NCI-H510A (cell line): ENCODE results near the gene DCBLD2.
"Not testable (repeated sequence)": the region's sequence is repeated elsewhere in the genome, so short reads cannot be mapped to it uniquely, and the experiment has no call there.

Source experiments
- DNase-seq: peaks from one replicate; lab custom pipeline; 2025; lab: John Stamatoyannopoulos, UW

DCBLD2 gene

GRCh38 chr3:98892263-98892662 lies 9.2 kb downstream of the DCBLD2 start:
- DNase-seq: no peak

GRCh38 chr3:98890965-98891910 lies 10.3 kb downstream of the DCBLD2 start:
- DNase-seq: no peak

- DNase-seq: no peak
Observed at GRCh38 chr3:98890181-98890835, 11.2 kb downstream of the DCBLD2 start.

GRCh38 chr3:98887684-98888083 lies 13.8 kb downstream of the DCBLD2 start:
- DNase-seq: no peak

GRCh38 chr3:98886525-98886924 lies 15.0 kb downstream of the DCBLD2 start:
- no peak for DNase-seq

- DNase-seq: no peak
Observed at GRCh38 chr3:98885851-98886250, 15.6 kb downstream of the DCBLD2 start.

GRCh38 chr3:98884675-98885371 lies 16.7 kb downstream of the DCBLD2 start:
- no peak for DNase-seq

- DNase-seq: not testable (repeated sequence)
Observed at GRCh38 chr3:98882614-98883333, 18.7 kb downstream of the DCBLD2 start.

- DNase-seq: no peak
Observed at GRCh38 chr3:98877132-98877531, 24.4 kb downstream of the DCBLD2 start.

- DNase-seq: no peak
Observed at GRCh38 chr3:98875535-98875934, 26.0 kb downstream of the DCBLD2 start.

GRCh38 chr3:98874602-98875249 lies 26.8 kb downstream of the DCBLD2 start:
- no peak for DNase-seq

GRCh38 chr3:98869391-98869790 lies 32.1 kb downstream of the DCBLD2 start:
- DNase-seq: no peak

- DNase-seq: not testable (repeated sequence)
Observed at GRCh38 chr3:98857971-98858370, 43.5 kb downstream of the DCBLD2 start.

- not testable (repeated sequence) for DNase-seq
Observed at GRCh38 chr3:98857258-98857657, 44.2 kb downstream of the DCBLD2 start.

GRCh38 chr3:98856724-98857123 lies 44.8 kb downstream of the DCBLD2 start:
- DNase-seq: no peak

- no peak for DNase-seq
Observed at GRCh38 chr3:98855806-98856400, 45.6 kb downstream of the DCBLD2 start.

- DNase-seq: no peak
Observed at GRCh38 chr3:98848108-98848507, 53.4 kb downstream of the DCBLD2 start.

- no peak for DNase-seq
Observed at GRCh38 chr3:98846101-98846500, 55.4 kb downstream of the DCBLD2 start.

- DNase-seq: no peak
Observed at GRCh38 chr3:98843266-98843959, 58.1 kb downstream of the DCBLD2 start.

GRCh38 chr3:98839846-98840245 lies 61.6 kb downstream of the DCBLD2 start:
- DNase-seq: no peak
